ENCODE data around the gene CHMP5.

CHMP5 gene

DNA sequence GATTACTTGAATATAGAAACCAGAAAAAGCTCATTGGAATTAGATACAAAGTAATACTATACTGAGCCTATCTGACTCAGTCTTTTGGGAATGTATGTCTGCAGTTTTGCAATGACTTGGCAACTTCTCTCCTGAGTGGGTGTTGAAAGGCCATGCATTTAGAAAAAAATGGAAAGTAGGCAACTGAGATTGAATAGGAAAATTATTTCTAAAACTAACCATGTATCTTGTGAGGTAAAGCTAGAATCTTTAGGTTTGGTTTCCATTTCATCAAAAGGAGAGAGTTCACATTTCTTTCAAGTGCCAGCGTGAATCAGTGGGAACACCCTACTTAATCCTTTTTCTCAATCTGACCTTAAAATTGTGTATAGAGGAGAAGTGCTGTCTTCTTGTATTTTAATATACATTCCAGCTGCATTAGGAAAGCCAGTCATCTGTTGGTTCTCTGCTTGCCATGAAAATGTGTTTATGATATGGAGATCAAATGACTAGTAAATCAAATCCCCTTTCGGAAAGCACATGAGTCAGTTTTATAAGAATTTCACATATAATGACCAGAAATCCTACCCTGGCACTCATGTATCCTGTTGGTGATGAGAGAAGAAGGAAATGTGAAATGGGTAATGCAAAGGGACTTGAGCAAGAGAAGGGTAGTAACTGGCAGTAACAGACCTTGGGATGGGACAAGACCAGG, 55.9 kb downstream of the CHMP5 start:
- Histone ChIP-seq H3K4me1 (ENCODE audit: control insufficient read depth, low read depth, low read length) (no peaks in the 10 kb centered on the region), H3K56ac (ENCODE audit: low read length) (no peak overlapping the region), H2BK5ac (ENCODE audit: low read length) (no peak overlapping the region), H3K23ac (ENCODE audit: low read length) (no peak overlapping the region), H3K27ac (ENCODE audit: low read depth, low read length) (no peak overlapping the region), H2BK120ac (ENCODE audit: low read depth, low read length) (no peak overlapping the region), H3K18ac (ENCODE audit: low read length) (no peak overlapping the region), H3K36me3 (ENCODE audit: control insufficient read depth, insufficient read depth, low read length) (peaks cover 9% of the 10 kb centered on the region), H3K9ac (ENCODE audit: low read length) (no peak overlapping the region), H3K79me1 (ENCODE audit: low read length) (no peaks in the 10 kb centered on the region), H3K4ac (ENCODE audit: low read depth, low read length) (no peak overlapping the region), H3K27me3 (ENCODE audit: insufficient read depth, low read length, poor library complexity) (no peaks in the 10 kb centered on the region), H3K4me2 (ENCODE audit: low read length) (no peak overlapping the region), H2AK5ac (ENCODE audit: low read length) (no peak overlapping the region), H3K79me2 (ENCODE audit: control insufficient read depth, insufficient read depth, low read length) (no peaks in the 10 kb centered on the region), H4K8ac (ENCODE audit: low read depth, low read length) (no peak overlapping the region), H2BK15ac (replicated peaks; ENCODE audit: low read depth) (no peak overlapping the region), H3K4me3 (ENCODE audit: low read length) (no peak overlapping the region), H4K5ac (ENCODE audit: low read length) (no peak overlapping the region)
- WGBS (ENCODE audit: extremely low coverage, insufficient coverage, low lambda C conversion rate): no CpG with 5 or more reads among the region's 2 CpGs
- no peak for DNase-seq

DNA sequence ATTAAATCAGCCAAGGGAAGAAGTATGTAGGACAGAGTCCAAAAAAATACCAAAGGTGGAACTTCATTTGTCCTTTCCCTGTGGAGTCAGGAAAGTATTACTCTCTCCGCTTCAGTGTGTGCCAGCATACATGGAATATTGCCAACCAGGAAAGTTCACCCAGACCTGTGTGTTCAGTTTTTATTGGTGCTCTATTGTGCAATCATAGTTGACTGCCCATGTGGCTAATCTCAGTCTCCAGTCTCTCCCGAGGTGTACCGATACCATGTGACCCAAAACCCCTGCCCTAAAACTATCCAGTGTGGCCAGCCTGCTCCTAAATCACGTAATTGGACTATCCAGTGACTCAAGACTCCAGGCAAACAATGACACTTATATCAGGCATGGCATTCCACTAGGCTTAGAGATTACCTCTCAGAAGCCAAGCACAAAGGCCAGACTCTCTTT, 64.3 kb downstream of the CHMP5 start:
- WGBS (ENCODE audit: extremely low coverage, insufficient coverage, low lambda C conversion rate): no CpG with 5 or more reads among the region's 4 CpGs
- H3K27ac ChIP-seq (ENCODE audit: low read depth, low read length): no peak overlapping the region

GRCh38 chr9:33329979-33330378, 65.1 kb downstream of the CHMP5 start:
- H3K27me3 ChIP-seq (ENCODE audit: insufficient read depth, low read length, poor library complexity): no peaks in the 10 kb centered on the region
- no peak overlapping the region for H3K23ac ChIP-seq (ENCODE audit: low read length)
- no peak overlapping the region for H3K18ac ChIP-seq (ENCODE audit: low read length)
- no peak overlapping the region for H3K27ac ChIP-seq (ENCODE audit: low read depth, low read length)
- H3K36me3 ChIP-seq (ENCODE audit: control insufficient read depth, insufficient read depth, low read length): peaks cover 9% of the 10 kb centered on the region
- no peak overlapping the region for H4K5ac ChIP-seq (ENCODE audit: low read length)
- no peak for DNase-seq
- H2AK5ac ChIP-seq (ENCODE audit: low read length): no peak overlapping the region
- H3K9ac ChIP-seq (ENCODE audit: low read length): no peak overlapping the region
- no peak overlapping the region for H2BK5ac ChIP-seq (ENCODE audit: low read length)
- H3K4me1 ChIP-seq (ENCODE audit: control insufficient read depth, low read depth, low read length): no peaks in the 10 kb centered on the region
- no peak overlapping the region for H3K4ac ChIP-seq (ENCODE audit: low read depth, low read length)
- H3K79me2 ChIP-seq (ENCODE audit: control insufficient read depth, insufficient read depth, low read length): no peaks in the 10 kb centered on the region
- no peak overlapping the region for H3K4me3 ChIP-seq (ENCODE audit: low read length)
- no peak overlapping the region for H3K56ac ChIP-seq (ENCODE audit: low read length)
- H2BK120ac ChIP-seq (ENCODE audit: low read depth, low read length): no peak overlapping the region
- H4K8ac ChIP-seq (ENCODE audit: low read depth, low read length): no peak overlapping the region
- no peaks in the 10 kb centered on the region for H3K79me1 ChIP-seq (ENCODE audit: low read length)
- no peak overlapping the region for H3K4me2 ChIP-seq (ENCODE audit: low read length)
- no peak overlapping the region for H2BK15ac ChIP-seq (replicated peaks; ENCODE audit: low read depth)
- WGBS (ENCODE audit: extremely low coverage, insufficient coverage, low lambda C conversion rate): no CpG with 5 or more reads among the region's 5 CpGs

More for the DNA sequence above, 64.3 kb downstream of the CHMP5 start:
- Histone ChIP-seq H2BK5ac (ENCODE audit: low read length) (no peak overlapping the region), H3K4me1 (ENCODE audit: control insufficient read depth, low read depth, low read length) (no peaks in the 10 kb centered on the region), H3K27me3 (ENCODE audit: insufficient read depth, low read length, poor library complexity) (no peaks in the 10 kb centered on the region), H4K5ac (ENCODE audit: low read length) (no peak overlapping the region), H3K4me3 (ENCODE audit: low read length) (no peak overlapping the region), H3K4me2 (ENCODE audit: low read length) (no peak overlapping the region), H3K4ac (ENCODE audit: low read depth, low read length) (no peak overlapping the region), H2BK15ac (replicated peaks; ENCODE audit: low read depth) (no peak overlapping the region), H3K9ac (ENCODE audit: low read length) (no peak overlapping the region), H3K36me3 (ENCODE audit: control insufficient read depth, insufficient read depth, low read length) (peaks cover 9% of the 10 kb centered on the region), H3K56ac (ENCODE audit: low read length) (no peak overlapping the region), H3K79me1 (ENCODE audit: low read length) (no peaks in the 10 kb centered on the region), H3K23ac (ENCODE audit: low read length) (no peak overlapping the region), H2AK5ac (ENCODE audit: low read length) (no peak overlapping the region), H3K79me2 (ENCODE audit: control insufficient read depth, insufficient read depth, low read length) (no peaks in the 10 kb centered on the region), H4K8ac (ENCODE audit: low read depth, low read length) (no peak overlapping the region), H2BK120ac (ENCODE audit: low read depth, low read length) (no peak overlapping the region), H3K18ac (ENCODE audit: low read length) (no peak overlapping the region)
- DNase-seq: no peak

- Histone ChIP-seq H2AK5ac (ENCODE audit: low read length) (no peak overlapping the region), H3K4me2 (ENCODE audit: low read length) (no peak overlapping the region), H2BK15ac (replicated peaks; ENCODE audit: low read depth) (no peak overlapping the region), H4K5ac (ENCODE audit: low read length) (no peak overlapping the region), H3K27ac (ENCODE audit: low read depth, low read length) (no peak overlapping the region), H3K23ac (ENCODE audit: low read length) (no peak overlapping the region), H2BK5ac (ENCODE audit: low read length) (no peak overlapping the region), H3K36me3 (ENCODE audit: control insufficient read depth, insufficient read depth, low read length) (peaks cover 9% of the 10 kb centered on the region), H4K8ac (ENCODE audit: low read depth, low read length) (no peak overlapping the region), H3K4me1 (ENCODE audit: control insufficient read depth, low read depth, low read length) (no peaks in the 10 kb centered on the region), H3K18ac (ENCODE audit: low read length) (no peak overlapping the region), H3K79me1 (ENCODE audit: low read length) (no peaks in the 10 kb centered on the region), H3K56ac (ENCODE audit: low read length) (no peak overlapping the region), H3K4me3 (ENCODE audit: low read length) (no peak overlapping the region), H3K27me3 (ENCODE audit: insufficient read depth, low read length, poor library complexity) (no peaks in the 10 kb centered on the region), H3K9ac (ENCODE audit: low read length) (no peak overlapping the region), H3K4ac (ENCODE audit: low read depth, low read length) (no peak overlapping the region), H2BK120ac (ENCODE audit: low read depth, low read length) (no peak overlapping the region), H3K79me2 (ENCODE audit: control insufficient read depth, insufficient read depth, low read length) (no peaks in the 10 kb centered on the region)
- DNase-seq: no peak
- no CpG with 5 or more reads among the region's 3 CpGs for WGBS (ENCODE audit: extremely low coverage, insufficient coverage, low lambda C conversion rate)
These were observed 66.6 kb downstream of the CHMP5 start for GRCh38 chr9:33331377-33331891.

Data from mesendoderm (in vitro differentiated cells).